Muscle of leg (tissue), 11 donors: ENCODE results near the gene EHMT2. TPM values are rescaled to one million over a fixed set of nuclear protein-coding genes. Genes with fewer than 3 reads are reported as not detected.

Source experiments
- DNase-seq: peaks from one replicate; pipeline ENCODE4 v3.0.0; 2013
- H3K27ac ChIP-seq: one replicate; pipeline ENCODE4 v1.5.1; 2013; ENCODE audit warnings: mild to moderate bottlenecking, low read length, control low read depth
- H3K27me3 ChIP-seq: one replicate; pipeline ENCODE4 v1.6.1; 2013; ENCODE audit warnings: low read length; ENCODE audit not compliant: control insufficient read depth, insufficient read depth
- H3K36me3 ChIP-seq: one replicate; pipeline ENCODE4 v1.6.1; 2013; ENCODE audit warnings: low read length; ENCODE audit not compliant: control insufficient read depth, insufficient read depth
- H3K4me1 ChIP-seq: one replicate; pipeline ENCODE4 v1.6.1; 2013; ENCODE audit warnings: low read length; ENCODE audit not compliant: control insufficient read depth, insufficient read depth
- H3K4me3 ChIP-seq: one replicate; pipeline ENCODE4 v1.5.1; 2013; ENCODE audit warnings: low read length, control low read depth
- H3K9me3 ChIP-seq: replicated peaks from 2 replicates; pipeline ENCODE4 v1.6.1; 2013; ENCODE audit warnings: low read depth, low read length; ENCODE audit not compliant: control insufficient read depth
- WGBS: methylation state at CpG from one replicate; pipeline ENCODE4 v1.1.5; 2013; ENCODE audit warnings: missing lambda C conversion rate; ENCODE audit not compliant: insufficient coverage; 5-methylcytosine and 5-hydroxymethylcytosine counted together
- polyA plus RNA-seq, 8 donors: library from polyadenylated mRNA; unstranded; fragments of 120-200 nt; gene quantifications; one replicate each; pipeline versions ENCODE4 v1.2.1 to v1.2.3, GENCODE V29; 2013; ENCODE audit warnings: inconsistent platforms in 1 of 8, low replicate concordance in 1 of 8; ENCODE audit not compliant: insufficient read length in 8 of 8, insufficient read depth in 1 of 8
- total RNA-seq: library from RNA; stranded (reverse); fragments of 120-200 nt; gene quantifications from one replicate; pipeline ENCODE4 v1.2.4, GENCODE V29; 2013

EHMT2 gene
- total and polyA plus RNA-seq, 9 donors: 28.3 to 43.8 (median 32.5) TPM

DNA sequence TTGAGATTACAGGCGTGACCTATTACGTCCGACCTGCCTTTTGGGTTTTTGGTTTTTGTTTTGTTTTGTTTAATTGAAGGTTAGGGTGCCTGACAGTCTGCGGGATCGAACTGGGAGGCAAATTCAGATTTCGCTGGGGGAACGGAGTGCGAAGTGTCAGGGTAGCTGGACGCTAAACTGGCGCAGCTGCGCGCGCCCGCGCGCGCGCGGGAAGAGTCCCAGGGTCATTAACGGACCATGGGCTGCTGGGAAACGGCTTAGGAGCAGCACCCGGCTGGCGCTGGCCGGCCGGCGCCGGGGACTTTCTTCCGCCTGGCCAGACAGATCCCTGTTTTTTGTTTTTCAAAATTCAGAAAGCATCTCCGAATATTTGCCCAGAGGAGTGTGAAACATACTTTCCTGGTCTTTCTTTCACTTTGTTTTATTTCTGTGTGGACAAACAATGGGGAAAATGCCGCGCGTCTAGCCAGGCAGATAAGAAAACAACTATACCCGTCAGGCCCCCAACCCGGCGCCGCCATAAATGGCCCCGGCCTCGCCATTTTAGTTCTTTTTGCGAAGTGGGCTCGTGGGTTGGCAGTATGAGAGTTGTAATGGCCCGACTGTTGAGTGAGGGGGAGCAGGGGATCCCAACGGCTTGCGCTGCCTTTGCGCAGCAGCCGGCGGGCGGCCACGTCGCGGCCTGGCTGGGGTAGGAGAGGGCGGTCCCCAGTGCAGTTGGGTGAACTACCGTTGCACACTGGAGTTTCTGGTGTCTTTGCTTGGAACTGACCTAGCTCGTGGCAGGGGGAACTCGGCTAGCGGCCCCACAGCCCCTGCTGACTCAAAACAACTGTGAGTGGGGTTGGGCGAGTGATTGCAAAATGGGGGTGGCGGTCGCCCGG is 62.9 kb downstream of the EHMT2 start:
- Histone ChIP-seq H3K36me3 (peaks cover 41% of the 10 kb centered on the region), H3K4me3 (peak overlapping the region; percentile 99), H3K27ac (peak overlapping the region; percentile 95), H3K9me3 (no peaks in the 10 kb centered on the region), H3K27me3 (no peaks in the 10 kb centered on the region), H3K4me1 (peaks cover 43% of the 10 kb centered on the region)
- peak; percentile 96 for DNase-seq
- 1% methylated on average over 35 of the region's 59 CpGs for WGBS

DNA sequence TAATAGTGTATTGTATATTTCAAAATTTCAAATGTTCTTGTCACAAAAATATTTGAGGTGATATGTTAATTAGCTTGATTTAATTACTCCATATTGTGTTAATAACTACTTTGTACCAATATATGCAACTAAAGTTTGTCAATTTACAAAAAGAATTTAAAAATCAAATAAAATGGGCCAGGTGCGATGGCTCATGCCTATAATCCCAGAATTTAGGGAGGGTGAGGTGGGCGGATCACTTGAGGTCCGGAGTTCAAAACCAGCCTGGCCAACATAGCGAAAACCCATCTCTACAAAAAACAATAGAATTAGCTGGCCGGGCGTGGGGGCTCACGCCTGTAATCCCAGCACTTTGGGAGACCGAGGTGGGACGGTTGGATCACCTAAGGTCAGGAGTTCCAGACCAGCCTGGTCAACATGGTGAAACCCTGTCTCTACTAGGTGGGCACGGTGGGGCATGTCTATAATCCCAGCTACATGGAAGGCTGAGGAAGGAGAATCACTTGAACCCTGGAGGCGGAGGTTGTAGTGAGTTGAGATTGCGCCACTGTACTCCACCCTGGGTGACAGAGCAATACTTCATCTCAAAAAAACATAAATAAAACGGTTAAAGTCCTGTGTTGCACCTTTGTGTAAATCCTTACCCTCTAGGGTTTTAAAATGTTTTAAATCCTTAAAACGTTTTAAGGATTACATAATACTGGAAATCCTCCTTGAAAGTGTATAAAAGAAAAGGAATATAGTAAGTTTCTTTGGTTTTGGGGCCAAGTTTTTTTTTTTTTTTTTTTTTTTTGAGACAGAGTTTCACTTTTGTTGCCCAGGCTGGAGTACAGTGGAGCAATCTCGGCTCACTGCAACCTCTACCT is 65.9 kb downstream of the EHMT2 start:
- peaks cover 31% of the 10 kb centered on the region for H3K4me1 ChIP-seq

DNA sequence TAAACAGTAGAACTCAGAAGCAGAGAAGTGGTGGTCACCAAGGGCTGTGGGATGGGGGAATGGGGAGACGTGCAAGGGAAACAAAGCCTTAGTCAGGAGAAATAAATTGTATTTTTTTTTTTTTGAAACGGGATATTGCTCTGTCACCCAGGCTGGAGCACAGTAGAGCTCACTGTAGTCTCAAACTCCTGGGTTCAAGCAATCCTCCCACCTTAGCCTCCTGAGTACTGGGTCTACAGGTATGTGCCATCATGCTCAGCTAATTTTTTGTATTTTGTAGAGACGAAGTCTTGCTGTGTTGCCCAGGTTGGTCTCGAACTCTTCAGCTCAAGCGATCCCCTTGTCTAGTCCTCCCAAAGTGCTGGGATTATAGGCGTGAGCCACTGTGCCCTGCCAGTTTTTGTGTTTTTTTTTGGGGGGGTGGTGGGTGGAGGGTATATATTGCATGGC is 66.6 kb downstream of the EHMT2 start:
- peaks cover 28% of the 10 kb centered on the region for H3K4me1 ChIP-seq
- no peaks in the 10 kb centered on the region for H3K27me3 ChIP-seq
- 83% methylated on average over 3 of the region's 6 CpGs for WGBS
- H3K27ac ChIP-seq: peak overlapping the region; percentile 78
- no peak for DNase-seq
- no peaks in the 10 kb centered on the region for H3K9me3 ChIP-seq
- peaks cover 4% of the 10 kb centered on the region for H3K36me3 ChIP-seq
- H3K4me3 ChIP-seq: peak overlapping the region; percentile 45

More for the DNA sequence above, 65.9 kb downstream of the EHMT2 start:
- no peak overlapping the region for H3K4me3 ChIP-seq
- WGBS: 89% methylated on average over 3 of the region's 15 CpGs
- H3K27me3 ChIP-seq: no peaks in the 10 kb centered on the region
- peaks cover 10% of the 10 kb centered on the region for H3K36me3 ChIP-seq
- H3K27ac ChIP-seq: no peak overlapping the region
- no peak for DNase-seq
- H3K9me3 ChIP-seq: no peaks in the 10 kb centered on the region

Other genes with a start within 250 kb of the EHMT2 start
Only the 30 nearest of the 36 such genes appear.
- gene LY6G5B, start 227.7 kb downstream of the EHMT2 start, total RNA-seq: 4.9 TPM
- 10 to 100 TPM in 5 of 8 donors, 1 to 10 TPM in 3; 5.8 to 16.7 (median 12.8) TPM for gene LY6G5B, start 227.7 kb downstream of the EHMT2 start, polyA plus RNA-seq
- 0.80 TPM for gene LY6G5C, start 216.6 kb downstream of the EHMT2 start, total RNA-seq
- gene LY6G5C, start 216.6 kb downstream of the EHMT2 start, polyA plus RNA-seq: 1 to 10 TPM in 7 of 8 donors, under 1 TPM in 1; 0.70 to 3.9 (median 2.2) TPM
- 50.8 TPM for gene ABHD16A, start 194.4 kb downstream of the EHMT2 start, total RNA-seq
- gene ABHD16A, start 194.4 kb downstream of the EHMT2 start, polyA plus RNA-seq: 10 to 100 TPM; 42.0 to 55.8 (median 44.9) TPM
- not detected for gene LY6G6F, start 190.8 kb downstream of the EHMT2 start, total RNA-seq
- not detected for gene LY6G6F, start 190.8 kb downstream of the EHMT2 start, polyA plus RNA-seq
- gene LY6G6D, start 182.3 kb downstream of the EHMT2 start, total RNA-seq: 0.58 TPM
- 1 to 10 TPM in 1 of 8 donors, under 1 TPM in 4, not detected in 3; 0.31 to 1.7 (median 0.75) TPM for gene LY6G6D, start 182.3 kb downstream of the EHMT2 start, polyA plus RNA-seq
- 0.09 TPM for gene LY6G6C, start 176.0 kb downstream of the EHMT2 start, total RNA-seq
- gene LY6G6C, start 176.0 kb downstream of the EHMT2 start, polyA plus RNA-seq: 1 to 10 TPM in 1 of 8 donors, under 1 TPM in 6, not detected in 1; 0.15 to 1.2 (median 0.37) TPM
- 0.09 TPM for gene MPIG6B, start 174.3 kb downstream of the EHMT2 start, total RNA-seq
- 1 to 10 TPM in 1 of 8 donors, under 1 TPM in 7; 0.44 to 1.2 (median 0.74) TPM for gene MPIG6B, start 174.3 kb downstream of the EHMT2 start, polyA plus RNA-seq
- 101 TPM for gene DDAH2, start 168.4 kb downstream of the EHMT2 start, total RNA-seq
- 100 to 1,000 TPM; 111 to 147 (median 135) TPM for gene DDAH2, start 168.4 kb downstream of the EHMT2 start, polyA plus RNA-seq
- 219 TPM for gene CLIC1, start 161.2 kb downstream of the EHMT2 start, total RNA-seq
- gene CLIC1, start 161.2 kb downstream of the EHMT2 start, polyA plus RNA-seq: 100 to 1,000 TPM; 117 to 177 (median 152) TPM
- 9.1 TPM for gene MSH5, start 157.7 kb downstream of the EHMT2 start, total RNA-seq
- gene MSH5, start 157.7 kb downstream of the EHMT2 start, polyA plus RNA-seq: 10 to 100 TPM in 6 of 8 donors, 1 to 10 TPM in 2; 5.3 to 20.8 (median 11.5) TPM
- 2.7 TPM for gene SAPCD1, start 135.0 kb downstream of the EHMT2 start, total RNA-seq
- 1 to 10 TPM; 1.4 to 6.3 (median 2.9) TPM for gene SAPCD1, start 135.0 kb downstream of the EHMT2 start, polyA plus RNA-seq
- gene VWA7, start 120.4 kb downstream of the EHMT2 start, total RNA-seq: 1.2 TPM
- gene VWA7, start 120.4 kb downstream of the EHMT2 start, polyA plus RNA-seq: 1 to 10 TPM in 7 of 8 donors, under 1 TPM in 1; 0.71 to 2.1 (median 1.6) TPM
- gene VARS1, start 101.9 kb downstream of the EHMT2 start, total RNA-seq: 21.9 TPM
- 10 to 100 TPM; 35.1 to 63.0 (median 51.2) TPM for gene VARS1, start 101.9 kb downstream of the EHMT2 start, polyA plus RNA-seq
- gene LSM2, start 90.7 kb downstream of the EHMT2 start, total RNA-seq: 42.0 TPM
- 10 to 100 TPM; 41.3 to 64.3 (median 56.8) TPM for gene LSM2, start 90.7 kb downstream of the EHMT2 start, polyA plus RNA-seq
- gene HSPA1L, start 82.4 kb downstream of the EHMT2 start, total RNA-seq: 2.3 TPM
- 1 to 10 TPM; 2.9 to 4.1 (median 3.6) TPM for gene HSPA1L, start 82.4 kb downstream of the EHMT2 start, polyA plus RNA-seq
- gene HSPA1A, start 82.2 kb downstream of the EHMT2 start, total RNA-seq: 76.7 TPM
- 10 to 100 TPM; 57.3 to 94.7 (median 82.0) TPM for gene HSPA1A, start 82.2 kb downstream of the EHMT2 start, polyA plus RNA-seq
- 56.2 TPM for gene HSPA1B, start 70.0 kb downstream of the EHMT2 start, total RNA-seq
- 100 to 1,000 TPM in 1 of 8 donors, 10 to 100 TPM in 7; 42.7 to 101 (median 63.5) TPM for gene HSPA1B, start 70.0 kb downstream of the EHMT2 start, polyA plus RNA-seq
- 27.1 TPM for gene NEU1, start 34.9 kb downstream of the EHMT2 start, total RNA-seq
- 10 to 100 TPM; 14.5 to 24.5 (median 18.1) TPM for gene NEU1, start 34.9 kb downstream of the EHMT2 start, polyA plus RNA-seq
- gene SLC44A4, start 18.7 kb downstream of the EHMT2 start, total RNA-seq: 0.18 TPM
- 1 to 10 TPM in 2 of 8 donors, under 1 TPM in 6; 0.12 to 8.9 (median 0.37) TPM for gene SLC44A4, start 18.7 kb downstream of the EHMT2 start, polyA plus RNA-seq
- gene ZBTB12, start 4.4 kb upstream of the EHMT2 start, total RNA-seq: 2.7 TPM
- 10 to 100 TPM in 7 of 8 donors, 1 to 10 TPM in 1; 9.2 to 15.3 (median 14.0) TPM for gene ZBTB12, start 4.4 kb upstream of the EHMT2 start, polyA plus RNA-seq
- gene C2, start 30.0 kb upstream of the EHMT2 start, total RNA-seq: 3.7 TPM
- gene C2, start 30.0 kb upstream of the EHMT2 start, polyA plus RNA-seq: 1 to 10 TPM; 3.3 to 9.5 (median 5.0) TPM
- 1.6 TPM for gene CFB, start 48.4 kb upstream of the EHMT2 start, total RNA-seq
- gene CFB, start 48.4 kb upstream of the EHMT2 start, polyA plus RNA-seq: 1 to 10 TPM; 1.0 to 4.8 (median 2.0) TPM
- gene NELFE, start 61.3 kb upstream of the EHMT2 start, total RNA-seq: 48.9 TPM
- gene NELFE, start 61.3 kb upstream of the EHMT2 start, polyA plus RNA-seq: 10 to 100 TPM; 64.7 to 72.6 (median 69.2) TPM
- gene SKIC2, start 61.5 kb upstream of the EHMT2 start, total RNA-seq: 21.8 TPM
- 10 to 100 TPM; 27.0 to 34.1 (median 30.8) TPM for gene SKIC2, start 61.5 kb upstream of the EHMT2 start, polyA plus RNA-seq
- gene DXO, start 74.4 kb upstream of the EHMT2 start, total RNA-seq: 10.7 TPM
- gene DXO, start 74.4 kb upstream of the EHMT2 start, polyA plus RNA-seq: 10 to 100 TPM; 16.0 to 22.2 (median 17.4) TPM
- 13.0 TPM for gene C4A, start 84.4 kb upstream of the EHMT2 start, total RNA-seq
- 10 to 100 TPM in 6 of 8 donors, 1 to 10 TPM in 2; 6.6 to 20.4 (median 15.8) TPM for gene C4A, start 84.4 kb upstream of the EHMT2 start, polyA plus RNA-seq
- gene C4B, start 117.1 kb upstream of the EHMT2 start, total RNA-seq: 15.6 TPM
- 10 to 100 TPM in 7 of 8 donors, 1 to 10 TPM in 1; 9.5 to 32.1 (median 24.1) TPM for gene C4B, start 117.1 kb upstream of the EHMT2 start, polyA plus RNA-seq
- 0.04 TPM for gene CYP21A2, start 140.7 kb upstream of the EHMT2 start, total RNA-seq
- gene CYP21A2, start 140.7 kb upstream of the EHMT2 start, polyA plus RNA-seq: 1 to 10 TPM in 3 of 8 donors, under 1 TPM in 5; 0.20 to 1.9 (median 0.62) TPM
- gene TNXB, start 211.6 kb upstream of the EHMT2 start, total RNA-seq: 108 TPM
- gene TNXB, start 211.6 kb upstream of the EHMT2 start, polyA plus RNA-seq: 100 to 1,000 TPM in 7 of 8 donors, 10 to 100 TPM in 1; 100.0 to 207 (median 127) TPM
- gene ATF6B, start 230.5 kb upstream of the EHMT2 start, total RNA-seq: 11.7 TPM
- gene ATF6B, start 230.5 kb upstream of the EHMT2 start, polyA plus RNA-seq: 10 to 100 TPM; 38.3 to 53.3 (median 46.7) TPM